IMR-90 (cell line): ENCODE measurements around the gene CABYR. TPM values are rescaled to one million over a fixed set of nuclear protein-coding genes. Genes with fewer than 3 reads are reported as not detected.

Source experiments
- ATAC-seq: fragments of 200-7000 bp; cut with Tn5 transposase; 2 replicates; pipeline ENCODE4 v1.9.1; 2020; ENCODE audit warnings: low read depth, mild to moderate bottlenecking, moderate library complexity
- BruUV-seq: library from RNA; stranded (reverse); fragments of 400-500 nt; replicated peaks from 2 replicates; lab custom pipeline; 2021; lab: Mats Ljungman, UMichigan
- CTCF ChIA-PET: fragments of 300-600 bp; formaldehyde crosslinking; extraction: SDS; loops from one replicate; lab custom pipeline; 2021; ENCODE audit warnings: antibody characterized with exemption; lab: Yijun Ruan, JAX
- POLR2A ChIA-PET: fragments of 300-600 bp; sonication (Branson Sonifier 250); formaldehyde crosslinking; loops from one replicate; lab custom pipeline; 2022; ENCODE audit warnings: antibody characterized with exemption; ENCODE audit not compliant: unreplicated experiment; lab: Charles Lee
- DNase-seq: peaks from one replicate; pipeline ENCODE4 v3.0.0; 2013
- H2AFZ ChIP-seq: replicated peaks from 2 replicates; pipeline ENCODE3; 2013; ENCODE audit warnings: low read length, mild to moderate bottlenecking; ENCODE audit not compliant: poor library complexity
- H2AK5ac ChIP-seq: 2 replicates; pipeline ENCODE4 v1.6.1; 2013; ENCODE audit warnings: low read depth, low read length, inconsistent platforms
- H2AK9ac ChIP-seq: replicated peaks from 2 replicates; pipeline ENCODE3; 2013; ENCODE audit warnings: mild to moderate bottlenecking, low read depth, low read length, moderate library complexity; ENCODE audit not compliant: poor library complexity
- H2BK120ac ChIP-seq: 2 replicates; pipeline ENCODE4 v1.6.1; 2013; ENCODE audit warnings: low read depth, low read length, inconsistent platforms
- H2BK15ac ChIP-seq: 3 replicates; pipeline ENCODE4 v1.6.1; 2013; ENCODE audit warnings: low read depth, low read length, inconsistent platforms
- H2BK20ac ChIP-seq: 2 replicates; pipeline ENCODE4 v1.6.1; 2013; ENCODE audit warnings: low read depth, mild to moderate bottlenecking, inconsistent platforms, low read length, moderate library complexity
- H2BK5ac ChIP-seq: 2 replicates; pipeline ENCODE4 v1.6.1; 2013; ENCODE audit warnings: mild to moderate bottlenecking, low read depth, low read length, inconsistent platforms; ENCODE audit not compliant: poor library complexity, severe bottlenecking
- H3K14ac ChIP-seq: replicated peaks from 2 replicates; pipeline ENCODE4 v1.6.1; 2013; ENCODE audit warnings: low read depth, low read length, inconsistent platforms
- H3K18ac ChIP-seq: 2 replicates; pipeline ENCODE4 v1.6.1; 2013; ENCODE audit warnings: low read depth, low read length, control low read depth
- H3K23ac ChIP-seq: 2 replicates; pipeline ENCODE4 v1.6.1; 2013; ENCODE audit warnings: low read depth, low read length, inconsistent platforms
- H3K27ac ChIP-seq: 2 replicates; pipeline ENCODE4 v1.5.1; 2013; ENCODE audit warnings: mild to moderate bottlenecking, control low read depth, low read length; ENCODE audit not compliant: insufficient read depth
- H3K27me3 ChIP-seq: 2 replicates; pipeline ENCODE4 v1.6.1; 2013; ENCODE audit warnings: low read length; ENCODE audit not compliant: control insufficient read depth, insufficient read depth
- H3K36me3 ChIP-seq: 2 replicates; pipeline ENCODE4 v1.6.1; 2013; ENCODE audit warnings: low read length, mixed read lengths; ENCODE audit not compliant: control insufficient read depth, insufficient read depth
- H3K4ac ChIP-seq: 2 replicates; pipeline ENCODE4 v1.6.1; 2013; ENCODE audit warnings: low read depth, low read length, inconsistent platforms
- H3K4me1 ChIP-seq: 2 replicates; pipeline ENCODE4 v1.6.1; 2013; ENCODE audit warnings: low read length, mixed read lengths; ENCODE audit not compliant: control insufficient read depth, insufficient read depth
- H3K4me2 ChIP-seq: 2 replicates; pipeline ENCODE4 v1.6.1; 2013; ENCODE audit warnings: low read depth, mild to moderate bottlenecking, control low read depth, low read length, moderate library complexity
- H3K4me3 ChIP-seq: 2 replicates; pipeline ENCODE4 v1.5.1; 2013; ENCODE audit warnings: low read depth, mild to moderate bottlenecking, control low read depth, low read length, moderate library complexity; ENCODE audit not compliant: insufficient read depth
- H3K56ac ChIP-seq: 2 replicates; pipeline ENCODE4 v1.6.1; 2013; ENCODE audit warnings: low read length, inconsistent platforms; ENCODE audit not compliant: insufficient read depth; ENCODE audit errors: extremely low read depth
- H3K79me1 ChIP-seq, 2 experiments: 2 replicates each; pipeline ENCODE4 v1.6.1; 2013; ENCODE audit warnings: low read length in 2 of 2, inconsistent platforms in 1 of 2, low read depth in 1 of 2
- H3K9ac ChIP-seq: 2 replicates; pipeline ENCODE4 v1.6.1; 2013; ENCODE audit warnings: low read depth, low read length, control low read depth
- H3K9me1 ChIP-seq: 2 replicates; pipeline ENCODE4 v1.6.1; 2013; ENCODE audit warnings: low read length, inconsistent platforms; ENCODE audit not compliant: insufficient read depth
- H3K9me3 ChIP-seq: 2 replicates; pipeline ENCODE4 v1.6.1; 2013; ENCODE audit warnings: low read length; ENCODE audit not compliant: control insufficient read depth, insufficient read depth
- H4K20me1 ChIP-seq: 2 replicates; pipeline ENCODE4 v1.6.1; 2013; ENCODE audit warnings: low read length, inconsistent platforms; ENCODE audit not compliant: insufficient read depth
- H4K5ac ChIP-seq: 2 replicates; pipeline ENCODE4 v1.6.1; 2013; ENCODE audit warnings: mild to moderate bottlenecking, low read depth, low read length, control low read depth
- H4K8ac ChIP-seq, 2 experiments: 2 replicates each; pipeline ENCODE4 v1.6.1; 2013; ENCODE audit warnings: low read depth in 2 of 2, low read length in 2 of 2, control low read depth in 1 of 2, inconsistent platforms in 1 of 2
- H4K91ac ChIP-seq: 2 replicates; pipeline ENCODE4 v1.6.1; 2013; ENCODE audit warnings: low read depth, low read length, inconsistent platforms; ENCODE audit not compliant: insufficient read depth
- MAFK ChIP-seq: IDR thresholded peaks from 2 replicates; pipeline ENCODE4 v1.6.1; 2012; ENCODE audit warnings: low read depth, low read length, improper control_type of control experiment
- RAD21 ChIP-seq: IDR thresholded peaks from 2 replicates; pipeline ENCODE4 v1.6.1; 2012; ENCODE audit warnings: low read length, improper control_type of control experiment
- RCOR1 ChIP-seq: IDR thresholded peaks from 2 replicates; pipeline ENCODE4 v1.6.1; 2012; ENCODE audit warnings: mild to moderate bottlenecking, low read length, improper control_type of control experiment; ENCODE audit not compliant: insufficient replicate concordance
- SMC3 ChIP-seq: fragments of 150-350 bp; IDR thresholded peaks from 2 replicates; pipeline ENCODE4 v1.6.1; 2016; ENCODE audit warnings: low read depth, mild to moderate bottlenecking, antibody characterized with exemption, low read length, moderate library complexity
- WGBS, 2 experiments: methylation state at CpG; one replicate each; pipeline versions ENCODE4 v1.1.5 to v1.1.7; 2013; ENCODE audit warnings: missing lambda C conversion rate in 2 of 2; ENCODE audit not compliant: insufficient read length in 1 of 2; ENCODE audit errors: extremely low coverage in 2 of 2; 5-methylcytosine and 5-hydroxymethylcytosine counted together
- dilution Hi-C: fragments of 300-500 bp; cut with HindIII; formaldehyde crosslinking; loops from one replicate; pipeline ENCODE4 v1.14.3; 2018; ENCODE audit warnings: low sequenced_read_pairs; ENCODE audit not compliant: unreplicated experiment
- in situ Hi-C: fragments of 300-500 bp; cut with MboI; formaldehyde crosslinking; loops from 3 replicates; pipeline ENCODE4 v1.14.3; 2019; ENCODE audit warnings: low sequenced_read_pairs, inconsistent platforms, mixed read lengths
- intact Hi-C: fragments of 100-400 bp; cut with micrococcal nuclease; formaldehyde crosslinking; loops from 2 replicates; pipeline ENCODE4 v1.10.0; 2022
- polyA plus RNA-seq, 3 experiments: library from polyadenylated mRNA; depleted of rRNA; stranded (reverse); fragments of >200 nt; gene quantifications; 2 replicates each; pipeline ENCODE4 v1.2.3, GENCODE V29; 2012; ENCODE audit warnings: low replicate concordance in 1 of 3
- total RNA-seq: library from RNA; depleted of rRNA; stranded (reverse); fragments of >200 nt; gene quantifications from 2 replicates; pipeline ENCODE4 v1.2.3, GENCODE V29; 2012
- TF ChIP-seq, protein P1 (sequence below): conservative IDR thresholded peaks from 2 replicates; pipeline ENCODE4 v1.5.1; 2012; ENCODE audit warnings: mild to moderate bottlenecking, low read depth, low read length, improper control_type of control experiment
- TF ChIP-seq, protein P2 (sequence below): fragments of 150-350 bp; IDR thresholded peaks from 2 replicates; pipeline ENCODE4 v1.6.1; 2017; ENCODE audit warnings: mild to moderate bottlenecking, antibody characterized with exemption, low read length, low read depth

The CABYR gene
- total and polyA plus RNA-seq, 2 of the 4 experiments (the other 2 are of a cell fraction): 4.1 to 6.2 TPM

DNA sequence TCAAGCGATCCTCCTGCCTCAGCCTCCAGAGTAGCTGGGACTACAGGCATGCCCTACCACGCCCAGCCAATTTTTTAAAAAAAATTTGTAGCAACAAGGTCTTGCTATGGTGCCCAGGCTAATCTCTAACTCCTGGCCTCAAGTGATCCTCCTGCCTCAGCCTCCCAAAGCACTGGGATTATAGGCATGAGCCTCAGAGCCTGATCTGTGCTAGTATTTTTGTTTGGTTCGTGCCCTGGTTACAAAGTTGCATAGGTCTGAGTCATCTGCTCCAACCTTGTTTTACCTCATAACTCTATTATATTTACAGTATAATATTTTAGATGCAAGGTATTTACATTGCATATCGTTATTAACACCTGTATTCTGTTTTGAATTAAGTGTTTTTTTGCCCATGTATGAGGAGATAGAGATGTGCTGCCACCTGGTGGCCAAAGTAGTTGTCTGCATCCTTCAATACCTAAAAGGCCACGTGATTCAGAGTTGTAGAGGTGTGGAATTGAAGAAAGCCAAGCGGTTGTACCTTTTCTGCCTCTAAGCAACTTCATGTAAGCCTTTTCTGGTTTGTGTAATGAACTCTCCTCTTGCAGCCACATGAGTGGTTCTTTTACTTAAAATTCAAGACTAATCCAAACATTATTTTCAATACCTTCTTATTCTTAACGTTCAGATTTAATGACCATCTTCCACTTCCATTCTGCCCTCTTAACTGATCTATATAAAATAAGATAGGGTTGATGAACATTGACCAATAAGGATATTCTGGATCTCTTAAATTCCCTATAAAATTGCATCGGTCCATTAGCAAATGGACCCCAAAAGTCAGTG, 19.9 kb upstream of the CABYR start:
- Histone ChIP-seq H2BK15ac (no peak overlapping the region), H3K9ac (no peak overlapping the region), H2AK9ac (no peak overlapping the region), H3K14ac (no peak overlapping the region), H4K20me1 (no peaks in the 10 kb centered on the region), H3K9me3 (no peaks in the 10 kb centered on the region), H4K91ac (no peak overlapping the region), H3K4me3 (no peak overlapping the region), H2AFZ (no peak overlapping the region), H4K8ac (no peak overlapping the region), H3K79me1 (no peaks in the 10 kb centered on the region), H2BK5ac (no peak overlapping the region), H2BK20ac (no peak overlapping the region), H3K4me2 (no peak overlapping the region), H3K56ac (no peak overlapping the region), H4K5ac (no peak overlapping the region), H3K4me1 (peaks cover 5% of the 10 kb centered on the region), H2BK120ac (no peak overlapping the region), H3K4ac (no peak overlapping the region), H3K27me3 (no peaks in the 10 kb centered on the region), H3K9me1 (peaks cover 3% of the 10 kb centered on the region; the same call in 1 of the 2 replicates), H3K18ac (no peak overlapping the region), H3K27ac (no peak overlapping the region), H2AK5ac (no peak overlapping the region), H3K23ac (no peak overlapping the region), H3K36me3 (peaks cover 15% of the 10 kb centered on the region)
- dilution Hi-C loops: no loop called here
- TF ChIP-seq, protein P1, sequence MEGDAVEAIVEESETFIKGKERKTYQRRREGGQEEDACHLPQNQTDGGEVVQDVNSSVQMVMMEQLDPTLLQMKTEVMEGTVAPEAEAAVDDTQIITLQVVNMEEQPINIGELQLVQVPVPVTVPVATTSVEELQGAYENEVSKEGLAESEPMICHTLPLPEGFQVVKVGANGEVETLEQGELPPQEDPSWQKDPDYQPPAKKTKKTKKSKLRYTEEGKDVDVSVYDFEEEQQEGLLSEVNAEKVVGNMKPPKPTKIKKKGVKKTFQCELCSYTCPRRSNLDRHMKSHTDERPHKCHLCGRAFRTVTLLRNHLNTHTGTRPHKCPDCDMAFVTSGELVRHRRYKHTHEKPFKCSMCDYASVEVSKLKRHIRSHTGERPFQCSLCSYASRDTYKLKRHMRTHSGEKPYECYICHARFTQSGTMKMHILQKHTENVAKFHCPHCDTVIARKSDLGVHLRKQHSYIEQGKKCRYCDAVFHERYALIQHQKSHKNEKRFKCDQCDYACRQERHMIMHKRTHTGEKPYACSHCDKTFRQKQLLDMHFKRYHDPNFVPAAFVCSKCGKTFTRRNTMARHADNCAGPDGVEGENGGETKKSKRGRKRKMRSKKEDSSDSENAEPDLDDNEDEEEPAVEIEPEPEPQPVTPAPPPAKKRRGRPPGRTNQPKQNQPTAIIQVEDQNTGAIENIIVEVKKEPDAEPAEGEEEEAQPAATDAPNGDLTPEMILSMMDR: peak; percentile 75
- TF ChIP-seq RCOR1 (no peak), SMC3 (peak; percentile 77), MAFK (no peak), RAD21 (peak; percentile 86)
- TF ChIP-seq, protein P2, sequence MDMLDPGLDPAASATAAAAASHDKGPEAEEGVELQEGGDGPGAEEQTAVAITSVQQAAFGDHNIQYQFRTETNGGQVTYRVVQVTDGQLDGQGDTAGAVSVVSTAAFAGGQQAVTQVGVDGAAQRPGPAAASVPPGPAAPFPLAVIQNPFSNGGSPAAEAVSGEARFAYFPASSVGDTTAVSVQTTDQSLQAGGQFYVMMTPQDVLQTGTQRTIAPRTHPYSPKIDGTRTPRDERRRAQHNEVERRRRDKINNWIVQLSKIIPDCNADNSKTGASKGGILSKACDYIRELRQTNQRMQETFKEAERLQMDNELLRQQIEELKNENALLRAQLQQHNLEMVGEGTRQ: peak; percentile 92
- WGBS, 2 experiments: 100% methylated on average over 1 of the region's 8 CpGs; no CpG with 5 or more reads in 1 of the 2 experiments
- BruUV-seq: no TSS peak
- in situ Hi-C loops: loop anchor here (10.0 kb wide), 1 partner anchor 494 kb away; no protein-coding TSS in a partner anchor
- CTCF ChIA-PET: no interaction called here
- peak; percentile 73 for DNase-seq
- POLR2A ChIA-PET: no interaction called here
- intact Hi-C loops: loop anchor here (1.0 to 5.0 kb wide), 5 partner anchors 105 to 497 kb away; partner anchors contain the start of gene TTC39C
- ATAC-seq: peak; percentile 77
